Right lung (tissue), 5 donors: ENCODE measurements around the gene NFATC3. TPM values are rescaled to one million over a fixed set of nuclear protein-coding genes. Genes with fewer than 3 reads are reported as not detected.

ENCODE experiments used
- DNase-seq, 2 donors: peaks; one replicate each; pipeline ENCODE4 v3.0.0-alpha.2; 2013
- polyA plus RNA-seq, 5 donors: library from polyadenylated mRNA; unstranded; fragments of 120-200 nt; gene quantifications; one replicate each; pipeline versions ENCODE4 v1.2.1 to v1.2.3, GENCODE V29; 2013; ENCODE audit warnings: inconsistent platforms in 1 of 5, low replicate concordance in 1 of 5; ENCODE audit not compliant: insufficient read length in 5 of 5, insufficient read depth in 1 of 5

Gene NFATC3
- polyA plus RNA-seq, 5 donors: 29.8 to 42.9 (median 40.5) TPM

GRCh38 chr16:68272507-68273209 lies 187.5 kb downstream of the NFATC3 start:
- no peak for DNase-seq

DNA sequence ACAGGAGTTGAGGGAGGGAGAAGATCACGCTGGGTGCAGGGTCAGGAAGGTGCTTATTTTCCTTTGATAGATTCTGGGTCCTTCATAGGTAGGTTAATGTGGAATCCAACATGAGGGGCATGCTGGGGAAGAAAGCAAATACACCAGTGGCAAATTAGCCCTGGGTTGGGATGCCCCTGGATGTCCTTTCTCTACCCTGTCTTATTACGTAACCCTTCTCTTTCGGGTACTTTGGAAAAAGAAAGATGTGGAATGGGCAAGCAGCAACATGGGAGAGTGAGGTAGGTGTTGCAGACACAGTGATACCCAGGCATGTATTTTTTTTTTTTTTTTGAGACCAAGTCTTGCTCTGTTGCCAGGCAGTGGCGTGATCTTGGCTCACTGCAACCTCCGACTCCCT lies 188.3 kb downstream of the NFATC3 start:
- DNase-seq: no peak

DNA sequence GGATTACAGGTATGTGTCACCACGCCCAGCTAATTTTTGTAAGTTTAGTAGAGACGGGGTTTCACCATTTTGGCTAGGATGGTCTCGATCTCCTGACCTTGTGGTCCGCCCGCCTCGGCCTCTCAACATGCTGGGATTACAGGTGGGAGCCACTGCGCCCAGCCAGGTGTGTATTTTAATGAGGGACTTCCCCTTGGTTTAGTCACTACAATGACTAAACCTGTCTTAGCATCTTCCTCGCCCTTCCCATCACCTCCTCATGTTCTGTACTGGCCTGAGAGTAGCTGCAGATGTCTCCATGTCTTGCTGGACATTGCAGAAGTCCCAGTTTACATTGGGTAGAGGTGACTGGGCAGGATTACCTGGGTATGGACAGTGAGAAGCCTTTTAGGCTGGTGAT lies 188.7 kb downstream of the NFATC3 start:
- DNase-seq: no peak

GRCh38 chr16:68274441-68274840 lies 189.3 kb downstream of the NFATC3 start:
- no peak for DNase-seq

DNA sequence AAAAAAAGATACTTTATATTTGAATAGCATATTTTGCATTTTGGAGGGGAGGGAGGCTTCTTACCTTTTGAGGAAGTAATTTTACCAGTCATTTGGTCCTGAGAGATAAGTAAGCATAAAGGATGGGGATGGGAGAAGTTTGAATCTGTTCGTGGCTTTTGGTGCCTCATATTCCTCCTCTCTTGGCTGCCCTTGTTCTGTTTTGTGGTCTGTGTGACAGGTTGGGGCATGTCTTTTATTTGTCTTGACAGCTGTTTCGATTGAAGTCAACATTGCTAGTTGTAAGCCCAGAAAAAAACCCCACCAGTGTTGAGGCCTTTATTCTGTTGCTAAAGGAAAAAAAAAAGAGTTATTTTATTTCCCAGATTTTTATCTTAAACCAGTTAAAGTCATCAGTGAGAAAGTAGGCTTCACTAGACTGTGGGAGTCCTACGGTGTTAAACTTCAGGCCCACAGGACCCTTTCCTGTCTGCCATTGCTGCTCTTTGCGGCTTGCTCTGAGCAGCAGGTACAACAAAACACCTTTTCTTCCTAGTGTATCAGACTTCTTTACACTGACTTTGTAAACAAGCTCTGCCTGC lies 190.5 kb downstream of the NFATC3 start:
- no peak for DNase-seq

GRCh38 chr16:68276223-68276622 lies 191.1 kb downstream of the NFATC3 start:
- DNase-seq: no peak

Other genes with a start within 250 kb of the NFATC3 start
- gene THAP11, start 243.1 kb upstream of the NFATC3 start, polyA plus RNA-seq: 10 to 100 TPM; 23.9 to 34.0 (median 28.5) TPM
- 100 to 1,000 TPM; 106 to 132 (median 111) TPM for gene NUTF2, start 238.4 kb upstream of the NFATC3 start, polyA plus RNA-seq
- 10 to 100 TPM; 46.6 to 63.5 (median 55.7) TPM for gene CENPT, start 237.7 kb upstream of the NFATC3 start, polyA plus RNA-seq
- gene EDC4, start 212.3 kb upstream of the NFATC3 start, polyA plus RNA-seq: 10 to 100 TPM; 57.8 to 86.4 (median 78.3) TPM
- gene NRN1L, start 200.5 kb upstream of the NFATC3 start, polyA plus RNA-seq: 1 to 10 TPM in 4 of 5 donors, under 1 TPM in 1; 0.60 to 3.5 (median 2.2) TPM
- 10 to 100 TPM; 21.5 to 33.5 (median 25.7) TPM for gene PSKH1, start 192.1 kb upstream of the NFATC3 start, polyA plus RNA-seq
- 1 to 10 TPM; 2.9 to 7.5 (median 3.8) TPM for gene CTRL, start 153.5 kb upstream of the NFATC3 start, polyA plus RNA-seq
- 10 to 100 TPM; 20.6 to 39.0 (median 27.0) TPM for gene PSMB10, start 148.5 kb upstream of the NFATC3 start, polyA plus RNA-seq
- gene LCAT, start 141.2 kb upstream of the NFATC3 start, polyA plus RNA-seq: 10 to 100 TPM; 19.7 to 31.4 (median 27.9) TPM
- 10 to 100 TPM; 36.1 to 53.9 (median 47.5) TPM for gene SLC12A4, start 116.7 kb upstream of the NFATC3 start, polyA plus RNA-seq
- gene DPEP3, start 104.9 kb upstream of the NFATC3 start, polyA plus RNA-seq: under 1 TPM in 1 of 5 donors, not detected in 4; 0.05 TPM
- gene DPEP2, start 85.9 kb upstream of the NFATC3 start, polyA plus RNA-seq: 1 to 10 TPM; 1.9 to 3.0 (median 2.3) TPM
- gene DPEP2NB, start 69.5 kb upstream of the NFATC3 start, polyA plus RNA-seq: not detected
- gene DDX28, start 62.1 kb upstream of the NFATC3 start, polyA plus RNA-seq: 1 to 10 TPM; 5.1 to 7.6 (median 6.8) TPM
- 10 to 100 TPM; 13.8 to 17.9 (median 14.4) TPM for gene DUS2, start 62.1 kb upstream of the NFATC3 start, polyA plus RNA-seq
- 10 to 100 TPM; 42.5 to 64.9 (median 49.6) TPM for gene ESRP2, start 150.8 kb downstream of the NFATC3 start, polyA plus RNA-seq
- gene PLA2G15, start 160.0 kb downstream of the NFATC3 start, polyA plus RNA-seq: 10 to 100 TPM; 10.0 to 14.0 (median 11.0) TPM
- 10 to 100 TPM in 4 of 5 donors, 1 to 10 TPM in 1; 10.0 to 13.3 (median 11.9) TPM for gene SLC7A6, start 179.2 kb downstream of the NFATC3 start, polyA plus RNA-seq
- gene SLC7A6OS, start 225.6 kb downstream of the NFATC3 start, polyA plus RNA-seq: 10 to 100 TPM; 19.8 to 25.0 (median 21.7) TPM
- 10 to 100 TPM; 50.9 to 66.9 (median 53.9) TPM for gene PRMT7, start 225.6 kb downstream of the NFATC3 start, polyA plus RNA-seq